Urothelium cell line (cell line): ENCODE data around the gene GPR33.
A peak's percentile ranks its signal among the peaks of the same experiment; 100 is the strongest.

Source experiments
- DNase-seq: peaks from one replicate; pipeline ENCODE4 v3.0.0; 2011; ENCODE audit warnings: low spot score, mixed read lengths
- FAIRE-seq: peaks from 2 replicates; lab custom pipeline; 2011; peaks lifted over from hg19 to GRCh38; lab: Jason Lieb, UNC

GPR33 gene, protein sequence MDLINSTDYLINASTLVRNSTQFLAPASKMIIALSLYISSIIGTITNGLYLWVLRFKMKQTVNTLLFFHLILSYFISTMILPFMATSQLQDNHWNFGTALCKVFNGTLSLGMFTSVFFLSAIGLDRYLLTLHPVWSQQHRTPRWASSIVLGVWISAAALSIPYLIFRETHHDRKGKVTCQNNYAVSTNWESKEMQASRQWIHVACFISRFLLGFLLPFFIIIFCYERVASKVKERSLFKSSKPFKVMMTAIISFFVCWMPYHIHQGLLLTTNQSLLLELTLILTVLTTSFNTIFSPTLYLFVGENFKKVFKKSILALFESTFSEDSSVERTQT

GRCh38 chr14:31487886-31488285 lies at the start of gene GPR33:
GPR33 (minus strand) TSS chr14:31488039; CDS start chr14:31483965, 4,074 bp downstream.
- DNase-seq (no peak), FAIRE-seq (no peak)

DNA sequence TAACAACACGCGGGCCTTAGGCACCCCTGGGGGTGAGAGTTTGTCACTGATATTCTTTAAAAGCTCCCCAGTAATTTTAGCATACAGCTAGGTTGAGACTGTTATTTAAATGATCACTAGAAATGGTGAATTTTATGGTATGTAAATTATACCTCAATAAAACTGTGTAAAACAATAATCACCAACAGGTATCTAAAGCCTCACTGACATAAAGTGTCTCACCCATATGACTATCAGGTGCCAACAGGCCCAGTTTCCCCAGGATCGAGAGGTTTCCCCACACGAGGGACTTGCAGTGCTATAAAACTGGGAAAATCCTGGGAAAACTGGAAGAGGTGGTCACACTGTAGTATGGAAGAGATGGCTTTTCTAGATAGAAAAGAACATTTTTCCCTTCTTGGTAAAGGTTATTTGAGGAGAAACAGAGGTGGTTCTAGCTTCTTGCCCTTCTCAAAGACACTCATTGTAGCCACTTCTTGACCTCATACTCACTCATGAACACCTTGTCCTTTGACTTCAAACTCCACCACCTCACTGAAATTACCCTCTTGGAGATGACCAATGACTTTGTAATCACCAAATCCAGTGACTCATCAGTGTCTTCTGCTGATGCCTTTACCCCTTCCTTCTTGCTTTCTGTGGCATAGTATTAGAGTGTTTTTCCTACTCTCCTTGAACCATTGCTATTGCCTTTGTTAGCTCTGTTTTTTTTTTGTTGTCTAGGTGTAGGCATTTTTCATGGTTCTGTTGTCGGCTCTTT lies 48.5 kb upstream of the GPR33 start:
- FAIRE-seq = no peak

GRCh38 chr14:31530136-31530535 lies 42.3 kb upstream of the GPR33 start:
- no peak for DNase-seq
- peak; percentile 52 for FAIRE-seq

More for the DNA sequence above, 48.5 kb upstream of the GPR33 start:
- DNase-seq = no peak

GRCh38 chr14:31529053-31529452 lies 41.2 kb upstream of the GPR33 start:
- no peak for FAIRE-seq

DNA sequence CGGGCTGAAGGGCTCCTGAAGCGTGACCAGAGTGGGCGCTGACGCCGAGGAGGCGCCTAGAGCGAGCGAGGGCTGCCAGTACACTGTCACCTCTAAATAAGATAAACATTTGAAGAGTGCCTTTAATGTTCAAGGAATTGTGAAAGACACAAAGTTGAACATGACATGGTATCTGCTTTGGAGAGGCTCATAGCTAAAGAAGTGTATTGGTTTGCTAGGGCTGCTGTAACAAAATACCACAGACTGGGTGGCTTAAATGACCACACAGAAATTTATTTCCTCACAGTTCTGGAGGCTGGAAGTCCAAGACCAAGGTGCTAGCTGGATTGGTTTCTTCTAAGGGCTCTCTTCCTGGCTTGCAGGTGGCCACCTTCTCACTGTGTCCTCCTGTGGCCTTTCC lies 39.7 kb upstream of the GPR33 start:
- FAIRE-seq (no peak), DNase-seq (no peak)

More at GRCh38 chr14:31529053-31529452, 41.2 kb upstream of the GPR33 start:
- no peak for DNase-seq

DNA sequence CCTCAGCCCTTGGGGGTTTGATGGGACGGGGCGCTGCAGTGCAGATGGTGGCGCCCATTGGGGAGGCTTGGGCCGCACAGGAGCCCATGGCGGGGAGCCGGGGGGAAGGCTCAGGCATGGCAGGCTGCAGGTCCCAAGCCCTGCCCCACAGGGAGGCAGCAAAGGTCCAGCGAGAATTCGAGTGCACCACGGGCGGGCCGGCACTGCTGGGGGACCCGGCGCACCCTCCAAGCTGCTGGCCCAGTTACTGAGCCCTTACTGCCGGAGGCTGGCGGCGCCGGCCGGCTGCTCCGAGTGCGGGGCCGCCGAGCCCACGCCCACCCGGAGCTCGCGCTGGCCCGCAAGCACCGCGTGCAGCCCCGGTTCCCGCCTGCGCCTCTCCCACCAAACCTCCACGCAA lies 39.2 kb upstream of the GPR33 start:
- no peak for FAIRE-seq
- DNase-seq = no peak

GRCh38 chr14:31510855-31511254 lies 23.0 kb upstream of the GPR33 start:
- DNase-seq (no peak), FAIRE-seq (no peak)

- peak; percentile 19 for DNase-seq
- FAIRE-seq = no peak
These were observed 22.4 kb upstream of the GPR33 start for GRCh38 chr14:31510222-31510621.

DNA sequence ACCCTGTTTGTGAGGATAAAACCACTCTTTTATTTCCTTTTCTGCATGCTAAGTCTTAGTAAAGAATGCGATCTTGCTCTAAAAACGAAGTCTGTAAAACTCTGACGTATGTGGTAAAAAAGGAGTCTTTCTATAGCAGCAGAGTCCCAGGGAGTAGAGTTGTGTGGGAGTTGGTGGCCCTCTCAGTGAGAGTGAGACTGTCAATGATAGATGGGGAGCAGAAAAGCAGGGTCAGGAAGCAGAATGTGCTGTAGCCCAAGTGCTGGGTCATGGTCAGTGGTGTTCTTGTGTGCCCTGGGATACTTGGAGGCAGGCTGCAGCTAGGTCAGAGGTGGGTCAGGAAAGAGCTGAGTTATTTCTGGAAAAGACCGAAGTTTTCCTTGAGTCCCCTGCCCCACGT lies 20.3 kb upstream of the GPR33 start:
- no peak for FAIRE-seq
- no peak for DNase-seq

DNA sequence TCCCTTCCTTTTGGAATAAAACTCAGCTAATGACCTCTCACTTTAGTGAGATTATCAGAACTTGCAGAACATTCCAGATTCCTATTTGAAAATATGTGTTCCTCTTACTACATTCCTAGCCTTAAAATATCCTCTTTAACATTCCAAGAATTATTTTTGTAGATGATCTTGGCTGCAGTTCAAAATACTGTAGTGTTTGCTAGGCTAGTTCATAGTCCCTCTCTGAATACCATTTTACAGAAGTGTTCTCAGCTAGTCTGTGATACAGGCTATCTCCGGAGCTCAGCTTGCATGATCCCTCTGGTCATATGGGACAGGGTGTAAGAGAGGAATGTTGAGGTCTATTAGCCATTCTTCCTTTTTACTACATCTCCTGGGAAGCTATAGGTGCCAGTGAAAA lies 17.6 kb upstream of the GPR33 start:
- FAIRE-seq (no peak), DNase-seq (no peak)

DNA sequence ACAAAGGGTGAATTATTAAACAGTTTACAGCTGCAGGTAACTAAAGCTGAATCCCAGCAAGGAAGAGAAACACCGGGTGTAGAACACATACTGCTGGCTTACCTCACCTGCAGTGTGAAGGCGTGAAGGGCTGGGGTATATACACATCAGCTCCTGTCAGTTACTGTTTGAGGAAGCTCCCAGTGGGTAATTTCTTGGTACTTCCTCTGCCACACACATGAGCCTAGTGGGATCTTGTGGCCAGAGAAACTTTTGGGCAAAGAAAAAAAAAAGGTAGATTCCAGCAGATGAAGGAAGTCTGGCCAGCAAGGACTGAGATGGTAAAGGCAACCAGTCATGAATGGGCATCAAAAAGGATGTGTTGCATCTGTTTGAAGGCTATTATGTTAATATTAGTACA lies 14.0 kb upstream of the GPR33 start:
- FAIRE-seq (no peak), DNase-seq (no peak)

GRCh38 chr14:31492759-31493498 lies 5.1 kb upstream of the GPR33 start:
- no peak for FAIRE-seq
- DNase-seq = no peak

DNA sequence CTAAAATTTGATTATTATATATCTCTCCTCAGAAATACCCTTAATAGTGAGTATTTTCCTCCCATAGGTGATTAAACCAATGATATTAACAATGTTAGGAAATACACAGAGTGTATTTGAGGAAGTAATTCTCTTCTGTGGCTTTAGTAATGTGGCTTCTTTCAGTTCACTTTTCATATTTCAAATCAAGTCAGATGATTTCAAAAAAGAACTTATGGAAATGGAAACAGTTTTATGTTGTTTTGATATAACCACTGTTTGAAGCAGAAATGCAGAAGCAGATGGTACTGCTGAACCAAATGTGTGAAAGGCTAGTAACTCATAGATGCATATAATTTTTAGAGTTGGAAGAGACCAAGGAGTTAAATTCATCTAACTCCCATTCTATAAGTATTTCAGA lies 1.9 kb upstream of the GPR33 start:
- FAIRE-seq = no peak
- no peak for DNase-seq

DNA sequence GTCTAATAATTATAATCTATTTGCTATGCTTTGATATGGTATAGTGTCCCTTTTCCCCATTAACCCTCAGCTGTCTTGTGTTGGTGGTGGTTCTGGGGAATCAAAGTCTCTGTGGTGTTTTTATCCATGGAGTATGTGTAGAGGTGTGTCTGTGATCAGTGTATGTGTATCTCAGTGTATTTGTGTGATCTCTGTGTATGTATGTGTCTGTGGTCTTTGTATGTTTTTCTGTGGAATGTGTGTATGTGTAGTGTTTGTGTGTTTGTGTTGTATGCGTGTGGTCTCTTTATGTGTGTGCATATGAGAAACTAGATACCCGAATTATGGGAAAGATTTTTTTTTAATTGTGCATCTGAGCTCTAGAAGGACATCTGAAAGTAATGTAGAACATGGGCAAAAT lies 1.1 kb downstream of the GPR33 start:
- FAIRE-seq = no peak
- DNase-seq = no peak

DNA sequence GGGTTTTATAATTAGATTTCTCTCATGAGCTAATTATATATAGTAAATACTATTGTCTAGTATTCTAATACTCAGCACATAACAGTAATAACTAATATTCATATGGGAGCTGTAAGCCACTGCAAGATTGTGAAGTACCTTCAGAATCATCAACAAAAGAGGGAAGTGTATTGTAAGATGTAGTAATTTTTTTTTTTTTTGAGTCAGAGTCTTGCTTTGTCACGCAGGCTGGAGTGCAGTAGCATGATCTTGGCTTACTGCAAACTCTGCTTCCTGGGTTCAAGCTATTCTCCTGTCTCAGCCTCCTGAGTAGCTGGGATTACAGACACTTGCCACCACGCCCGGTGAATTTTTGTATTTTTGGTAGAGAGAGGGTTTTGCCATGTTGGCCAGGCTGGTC lies 3.1 kb downstream of the GPR33 start:
- FAIRE-seq (no peak), DNase-seq (no peak)

GRCh38 chr14:31480156-31480555 lies 7.7 kb downstream of the GPR33 start:
- no peak for FAIRE-seq

GRCh38 chr14:31479027-31479426 lies 8.8 kb downstream of the GPR33 start:
- no peak for DNase-seq

More at GRCh38 chr14:31480156-31480555, 7.7 kb downstream of the GPR33 start:
- no peak for DNase-seq

GRCh38 chr14:31477248-31477647 lies 10.6 kb downstream of the GPR33 start:
- FAIRE-seq (no peak), DNase-seq (no peak)

More at GRCh38 chr14:31479027-31479426, 8.8 kb downstream of the GPR33 start:
- no peak for FAIRE-seq

DNA sequence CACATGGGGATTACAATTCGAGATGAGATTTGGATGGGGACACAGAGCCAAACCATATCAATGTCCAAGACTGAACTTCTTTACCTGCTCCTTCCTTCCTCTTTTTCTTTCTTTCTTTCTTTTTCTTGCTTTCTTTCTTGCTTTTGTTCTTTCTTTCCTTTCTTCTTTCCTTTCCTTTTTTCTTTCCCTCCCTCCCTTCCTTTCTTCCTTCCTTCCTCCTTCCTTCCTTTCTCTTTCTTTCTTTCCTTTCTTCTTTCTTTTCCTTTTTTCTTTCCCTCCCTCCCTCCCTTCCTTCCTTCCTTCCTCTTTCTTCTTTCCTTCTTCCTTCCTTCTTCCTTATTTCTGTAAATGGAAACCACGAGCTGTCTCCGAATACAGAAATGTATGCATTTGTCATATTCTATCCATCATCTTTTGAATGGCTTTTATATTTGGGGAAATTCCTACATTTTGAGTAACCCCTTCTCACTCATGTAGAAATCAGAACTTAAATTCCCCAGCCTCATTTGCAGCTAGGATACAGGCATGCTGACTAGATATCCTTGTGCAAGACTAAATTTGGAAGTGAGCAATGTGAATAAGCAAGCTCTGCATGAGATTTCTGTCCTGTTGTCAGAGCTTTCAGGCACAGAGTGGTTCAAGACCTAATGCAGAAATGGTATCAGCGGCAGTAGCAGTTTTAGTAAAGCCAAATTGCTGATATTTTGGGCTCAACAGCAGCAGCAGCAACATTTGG lies 11.5 kb downstream of the GPR33 start:
- no peak for FAIRE-seq

DNA sequence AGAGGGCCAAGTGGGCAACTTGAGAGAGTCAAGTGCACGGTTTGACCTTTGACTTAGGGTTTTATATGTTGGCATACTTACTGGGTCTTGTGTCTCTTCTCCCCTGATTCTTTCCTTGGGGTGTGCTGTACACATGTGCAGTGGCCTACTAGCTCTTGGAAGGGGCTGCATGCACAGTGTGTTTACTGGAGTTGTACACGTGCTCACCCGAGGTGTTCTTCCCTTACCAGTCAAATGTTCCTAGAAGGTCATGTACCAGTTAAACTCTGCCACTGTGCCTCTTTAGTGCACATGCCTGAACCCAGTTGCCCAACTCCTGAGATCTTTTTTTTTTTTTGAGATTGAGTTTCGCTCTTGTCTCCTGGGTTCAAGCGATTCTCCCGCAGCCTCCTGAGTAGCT lies 21.3 kb downstream of the GPR33 start:
- FAIRE-seq = no peak
- no peak for DNase-seq

More for the DNA sequence above, 11.5 kb downstream of the GPR33 start:
- DNase-seq = no peak

- DNase-seq (no peak), FAIRE-seq (no peak)
These were observed 22.7 kb downstream of the GPR33 start for GRCh38 chr14:31465111-31465510.
